Brain microvascular endothelial cell (primary cell): Measurements from ENCODE around the gene TSPAN12.

Experiments used
- DNase-seq: peaks from one replicate; pipeline ENCODE4 v3.0.0-alpha.2; 2020
- H3K27ac ChIP-seq: fragments of 250-450 bp; sonication (Bioruptor Pico); 2 replicates; pipeline ENCODE4 v1.5.1; 2020; ENCODE audit warnings: mild to moderate bottlenecking, moderate library complexity
- H3K27me3 ChIP-seq: fragments of 250-450 bp; sonication (Bioruptor Pico); replicated peaks from 2 replicates; pipeline ENCODE4 v1.5.1; 2020; ENCODE audit warnings: mild to moderate bottlenecking
- H3K36me3 ChIP-seq: fragments of 250-450 bp; sonication (Bioruptor Pico); replicated peaks from 2 replicates; pipeline ENCODE4 v1.5.1; 2020; ENCODE audit warnings: mild to moderate bottlenecking
- H3K4me3 ChIP-seq: 2 replicates; pipeline ENCODE4 v1.5.1; 2011; ENCODE audit warnings: low read depth, mild to moderate bottlenecking, control low read depth, low read length, moderate library complexity
- in situ Hi-C: cut with HindIII; loops from 2 replicates; pipeline ENCODE4 v1.10.0; 2017; ENCODE audit warnings: low sequenced_read_pairs, low pct_ligation_motif_present
- TF ChIP-seq, protein P1 (sequence below): IDR thresholded peaks from 2 replicates; pipeline ENCODE4 v1.5.1; 2011; ENCODE audit warnings: low read depth, mild to moderate bottlenecking, moderate library complexity, low read length, control low read depth, inconsistent platforms; ENCODE audit errors: missing control alignments

TSPAN12 gene

DNA sequence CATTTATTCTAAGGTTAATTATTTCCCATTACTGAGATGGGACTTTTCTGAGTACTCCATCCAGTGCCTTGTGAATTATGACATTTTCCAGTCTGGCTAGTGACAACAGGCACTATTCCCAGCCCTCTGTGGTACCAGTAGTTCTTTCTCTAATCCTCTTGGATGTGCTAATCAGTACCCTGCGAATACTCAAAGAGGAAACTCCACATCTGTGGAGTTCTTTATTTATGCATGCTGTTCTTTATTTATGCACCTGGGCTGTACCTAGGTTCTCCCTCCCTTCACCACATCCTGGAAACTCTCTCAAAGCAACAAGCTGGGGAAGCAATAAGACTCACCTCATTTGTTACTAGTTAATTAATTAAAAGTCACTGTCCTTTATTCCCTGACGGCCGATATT lies 83.5 kb downstream of the TSPAN12 start:
- Histone ChIP-seq H3K36me3 (no peaks in the 10 kb centered on the region), H3K4me3 (no peak overlapping the region), H3K27me3 (no peaks in the 10 kb centered on the region), H3K27ac (no peak overlapping the region)
- no peak for DNase-seq
- TF ChIP-seq, protein P1, sequence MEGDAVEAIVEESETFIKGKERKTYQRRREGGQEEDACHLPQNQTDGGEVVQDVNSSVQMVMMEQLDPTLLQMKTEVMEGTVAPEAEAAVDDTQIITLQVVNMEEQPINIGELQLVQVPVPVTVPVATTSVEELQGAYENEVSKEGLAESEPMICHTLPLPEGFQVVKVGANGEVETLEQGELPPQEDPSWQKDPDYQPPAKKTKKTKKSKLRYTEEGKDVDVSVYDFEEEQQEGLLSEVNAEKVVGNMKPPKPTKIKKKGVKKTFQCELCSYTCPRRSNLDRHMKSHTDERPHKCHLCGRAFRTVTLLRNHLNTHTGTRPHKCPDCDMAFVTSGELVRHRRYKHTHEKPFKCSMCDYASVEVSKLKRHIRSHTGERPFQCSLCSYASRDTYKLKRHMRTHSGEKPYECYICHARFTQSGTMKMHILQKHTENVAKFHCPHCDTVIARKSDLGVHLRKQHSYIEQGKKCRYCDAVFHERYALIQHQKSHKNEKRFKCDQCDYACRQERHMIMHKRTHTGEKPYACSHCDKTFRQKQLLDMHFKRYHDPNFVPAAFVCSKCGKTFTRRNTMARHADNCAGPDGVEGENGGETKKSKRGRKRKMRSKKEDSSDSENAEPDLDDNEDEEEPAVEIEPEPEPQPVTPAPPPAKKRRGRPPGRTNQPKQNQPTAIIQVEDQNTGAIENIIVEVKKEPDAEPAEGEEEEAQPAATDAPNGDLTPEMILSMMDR: no peak
- in situ Hi-C loops: no loop called here

DNA sequence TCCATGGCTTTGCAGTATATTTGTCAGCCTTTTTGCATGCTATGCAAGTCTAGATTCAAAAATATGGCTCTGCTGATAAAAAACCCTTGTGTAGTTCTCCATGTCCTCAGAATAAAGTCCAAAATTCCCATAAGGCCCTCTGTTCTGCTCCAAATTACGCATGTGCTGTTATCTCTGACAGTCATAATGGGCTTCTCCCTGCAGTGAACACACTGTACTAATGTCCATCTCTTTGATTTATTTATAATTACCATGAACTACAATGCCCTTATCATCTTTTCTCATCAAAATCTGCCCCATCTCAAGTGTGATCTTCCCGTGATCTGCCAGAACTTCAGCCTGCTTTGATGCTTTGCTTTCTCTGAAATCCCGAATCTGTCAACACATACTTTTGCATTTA lies 87.7 kb downstream of the TSPAN12 start:
- no peaks in the 10 kb centered on the region for H3K36me3 ChIP-seq
- H3K27ac ChIP-seq: no peak overlapping the region
- TF ChIP-seq, protein P1: no peak
- no peak for DNase-seq
- no peaks in the 10 kb centered on the region for H3K27me3 ChIP-seq
- H3K4me3 ChIP-seq: no peak overlapping the region
- in situ Hi-C loops: no loop called here

DNA sequence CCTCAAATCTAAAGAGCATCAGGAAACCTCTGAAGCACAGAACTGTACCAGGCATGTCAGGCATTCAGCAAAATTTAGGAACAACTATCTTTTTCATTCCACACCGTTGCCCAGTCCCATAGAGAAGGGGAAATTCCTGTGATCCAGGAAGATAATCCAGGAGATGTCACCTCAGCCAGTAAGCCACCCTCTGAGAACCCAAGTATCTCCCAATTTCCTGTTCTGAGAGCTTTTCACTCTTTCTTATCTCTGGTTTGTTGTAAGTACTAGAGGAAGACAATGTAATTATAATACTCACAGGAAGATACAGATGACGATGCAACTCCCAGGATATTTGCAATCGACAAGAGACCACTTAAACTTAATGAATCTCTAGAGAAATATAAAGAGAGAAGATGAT lies 97.1 kb downstream of the TSPAN12 start:
- in situ Hi-C loops: no loop called here
- Histone ChIP-seq H3K27ac (no peak overlapping the region), H3K4me3 (no peak overlapping the region), H3K27me3 (no peaks in the 10 kb centered on the region), H3K36me3 (no peaks in the 10 kb centered on the region)
- TF ChIP-seq, protein P1: no peak
- no peak for DNase-seq

DNA sequence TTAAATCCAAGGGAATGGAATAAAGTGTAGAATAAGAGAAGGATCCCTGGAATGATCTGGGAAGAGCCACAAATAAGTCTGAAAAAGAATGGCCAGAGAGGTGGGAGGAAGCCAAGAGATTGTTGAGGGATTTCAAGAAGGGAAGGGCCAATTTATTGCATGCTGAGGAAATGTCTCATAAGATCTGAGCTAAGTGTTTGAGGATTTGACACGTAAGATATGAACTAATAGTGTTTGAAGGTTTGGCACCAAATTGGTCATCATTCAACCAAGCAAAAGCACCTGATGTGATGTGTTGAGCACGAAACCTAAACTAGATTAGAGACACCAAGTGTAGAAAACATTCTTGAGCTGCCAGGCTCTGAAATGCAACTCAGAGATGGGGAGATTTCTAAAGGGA lies 97.9 kb downstream of the TSPAN12 start:
- in situ Hi-C loops: no loop called here
- no peak for DNase-seq
- TF ChIP-seq, protein P1: no peak
- Histone ChIP-seq H3K27me3 (no peaks in the 10 kb centered on the region), H3K4me3 (no peak overlapping the region), H3K27ac (no peak overlapping the region), H3K36me3 (no peaks in the 10 kb centered on the region)

DNA sequence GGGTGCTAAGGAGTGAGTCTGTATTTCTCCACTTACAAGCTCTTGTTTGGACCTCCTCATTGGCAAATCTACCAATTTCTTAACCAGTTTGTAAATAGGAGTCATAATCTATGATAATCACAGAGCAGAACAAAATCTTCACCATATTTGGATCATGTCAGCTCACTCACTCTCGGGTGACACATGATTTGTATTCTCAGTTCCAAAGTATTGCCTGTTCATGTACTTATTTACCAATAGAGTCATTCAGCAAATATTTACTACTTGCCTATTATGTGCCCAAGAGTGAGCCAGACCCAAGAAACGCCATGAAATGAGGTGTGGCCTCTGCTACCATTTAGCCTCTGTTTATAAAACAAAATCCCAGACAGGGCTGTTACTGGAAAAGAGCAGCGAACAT lies 114.8 kb downstream of the TSPAN12 start:
- Histone ChIP-seq H3K4me3 (no peak overlapping the region), H3K36me3 (no peaks in the 10 kb centered on the region), H3K27me3 (no peaks in the 10 kb centered on the region), H3K27ac (no peak overlapping the region)
- no peak for DNase-seq
- TF ChIP-seq, protein P1: no peak
- in situ Hi-C loops: no loop called here

DNA sequence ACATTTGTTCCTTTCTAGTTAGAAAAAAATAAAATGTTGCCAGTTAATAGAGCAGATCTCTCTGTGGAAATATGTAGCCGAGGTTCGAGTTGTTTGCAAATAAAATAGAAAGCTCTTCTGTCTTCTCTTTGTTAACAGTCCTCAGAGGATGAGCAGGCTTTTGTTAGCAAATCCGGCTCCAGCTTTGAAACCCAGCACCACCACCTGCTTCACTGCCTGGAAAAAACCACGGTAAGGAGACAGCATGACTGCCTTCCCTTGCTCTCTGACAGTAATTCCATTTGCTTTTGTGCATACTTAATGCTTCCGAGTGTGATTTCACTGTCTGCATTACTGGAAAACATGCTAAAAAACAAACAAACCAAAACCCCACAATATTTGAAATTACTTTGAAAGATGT lies 115.6 kb downstream of the TSPAN12 start:
- in situ Hi-C loops: no loop called here
- H3K4me3 ChIP-seq: no peak overlapping the region
- no peaks in the 10 kb centered on the region for H3K36me3 ChIP-seq
- DNase-seq: no peak
- H3K27me3 ChIP-seq: no peaks in the 10 kb centered on the region
- TF ChIP-seq, protein P1: no peak
- no peak overlapping the region for H3K27ac ChIP-seq
